Ovary (tissue), 3 donors: ENCODE measurements around the gene SLC39A3.

Experiments
- CTCF ChIP-seq, 3 donors: fragments of 450-650 bp in 2 of 3; fragments of 200-600 bp in 1 of 3; IDR thresholded peaks; one replicate each; pipeline versions ENCODE4 v1.5.1 to v1.8.0; 2016 to 2022; ENCODE audit warnings: antibody characterized with exemption in 3 of 3, mild to moderate bottlenecking in 1 of 3
- EP300 ChIP-seq: sonication (generic); formaldehyde crosslinking; IDR thresholded peaks from one replicate; pipeline ENCODE4 v1.6.1; 2017; ENCODE audit warnings: antibody characterized with exemption
- POLR2A ChIP-seq: fragments of 450-650 bp; IDR thresholded peaks from one replicate; pipeline ENCODE4 v1.6.1; 2017; ENCODE audit warnings: antibody characterized with exemption, mild to moderate bottlenecking, moderate library complexity
- donor health status: DM: no; HTN: no; CAD: no.

DNA sequence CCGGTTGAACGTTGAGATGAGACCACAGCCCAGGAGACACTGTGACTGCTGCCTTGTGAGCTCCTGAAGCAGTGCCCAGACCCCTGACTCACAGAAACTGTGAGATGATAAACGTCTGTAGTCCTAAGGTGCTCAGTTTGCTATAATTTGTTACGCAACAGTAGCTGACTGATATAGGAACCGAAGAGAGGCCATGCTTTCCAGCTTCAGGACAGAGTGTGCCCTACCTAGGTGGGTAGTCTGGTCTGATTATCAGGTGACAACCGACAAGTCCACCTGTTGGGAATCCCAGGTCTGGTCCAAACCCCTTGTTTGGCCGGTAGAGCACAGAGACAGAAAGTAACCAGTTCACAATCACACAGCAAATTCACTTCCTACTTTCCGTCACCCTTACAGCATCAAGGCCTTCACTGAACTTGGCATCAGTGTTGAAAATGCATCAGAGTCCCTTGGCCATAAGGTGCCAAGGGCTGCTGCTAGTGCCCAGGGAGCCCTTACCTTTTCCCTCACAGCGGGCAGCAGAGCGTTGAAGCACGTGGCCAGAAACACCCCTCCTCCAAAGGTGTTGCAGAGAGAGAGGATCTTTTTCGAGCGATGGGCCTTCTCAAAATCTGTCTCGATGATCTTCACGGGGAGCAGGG is 3.1 kb downstream of the SLC39A3 start:
- TF ChIP-seq CTCF (IDR thresholded peaks at IDR 0.05) (no peak), POLR2A (no peak), EP300 (no peak)
